ENCODE measurements around the gene RPGRIP1L. TPM values are rescaled to one million over a fixed set of nuclear protein-coding genes. Genes with fewer than 3 reads are reported as not detected.

Gene RPGRIP1L
- total and polyA plus RNA-seq, 9 of the 15 experiments (the other 6 are each of a cell fraction or from before 2014, with no cell fraction given): 3.2 to 7.7 (median 5.8) TPM

- no peak for TF ChIP-seq RBM17 (IDR thresholded peaks at IDR 0.05; ENCODE audit: borderline replicate concordance, low read depth, low read length)
- TF ChIP-seq ZNF217 (CRISPR knock-in tag; IDR thresholded peaks at IDR 0.05): no peak
- peak; percentile 65; the same call in 1 of the 2 replicates for TF ChIP-seq ATF7 (IDR thresholded peaks at IDR 0.05)
- TF ChIP-seq MLLT1 (IDR thresholded peaks at IDR 0.05): no peak
- no peak for TF ChIP-seq SRSF3 (IDR thresholded peaks at IDR 0.05; ENCODE audit: insufficient read depth, low read length)
- TF ChIP-seq XRCC4 (IDR thresholded peaks at IDR 0.05; ENCODE audit: extremely low read depth, insufficient read depth, insufficient read length): no peak
- TF ChIP-seq FOXA1 (IDR thresholded peaks at IDR 0.05; ENCODE audit: borderline replicate concordance): no peak
- no peak for TF ChIP-seq FOS (IDR thresholded peaks at IDR 0.05; ENCODE audit: extremely low read depth, insufficient read length)
- TF ChIP-seq PCBP1 (IDR thresholded peaks at IDR 0.05; ENCODE audit: low read depth, low read length, poor library complexity, severe bottlenecking): no peak
- no peak for TF ChIP-seq MCM2 (IDR thresholded peaks at IDR 0.05; ENCODE audit: low read depth)
- TF ChIP-seq ZNF232 (CRISPR knock-in tag; IDR thresholded peaks at IDR 0.05): no peak
- no peak for TF ChIP-seq PHB2 (IDR thresholded peaks at IDR 0.05; ENCODE audit: low read depth)
- peak; percentile 75; the same call in 1 of the 2 replicates for TF ChIP-seq ZNF395 (CRISPR knock-in tag; IDR thresholded peaks at IDR 0.05)
- no peak for TF ChIP-seq ZNF23 (CRISPR knock-in tag; IDR thresholded peaks at IDR 0.05)
- TF ChIP-seq CHCHD3 (CRISPR knock-in tag; IDR thresholded peaks at IDR 0.05): no peak
- no peak for TF ChIP-seq ELF2 (CRISPR knock-in tag; IDR thresholded peaks at IDR 0.05)
- peak; percentile 76 to 86; a peak in 3 of 4 replicates for TF ChIP-seq MNT (conservative IDR thresholded peaks at IDR 0.05)
- peak; percentile 47; the same call in 1 of the 2 replicates for TF ChIP-seq CTBP1 (IDR thresholded peaks at IDR 0.05; ENCODE audit: borderline replicate concordance)
- peak; percentile 98 for TF ChIP-seq CXXC5 (CRISPR knock-in tag; IDR thresholded peaks at IDR 0.05)
- TF ChIP-seq CREB3 (tag; conservative IDR thresholded peaks at IDR 0.05; ENCODE audit: low read depth): peak; percentile 62; the same call in 1 of the 2 replicates
- no peak for TF ChIP-seq TFAM (CRISPR knock-in tag; conservative IDR thresholded peaks at IDR 0.05)
- no peak for TF ChIP-seq TAF9B (IDR thresholded peaks at IDR 0.05; ENCODE audit: partially characterized antibody)
- TF ChIP-seq TGIF2 (CRISPR knock-in tag; IDR thresholded peaks at IDR 0.05): no peak
- TF ChIP-seq SMC3 (conservative IDR thresholded peaks at IDR 0.05; ENCODE audit: insufficient read depth, low read depth, low read length): no peak
These were observed at the start of gene RPGRIP1L, which contains the start of gene FTO (continued) for GRCh38 chr16:53703590-53704444.
